Activated CD4-positive, alpha-beta T cell treated with anti-CD3 and anti-CD28 coated beads, Interleukin-2, amount 50 U/mL, for 16 hours (primary cell): ENCODE results near the gene CEP350.

Experiments
- DNase-seq: peaks from one replicate; pipeline ENCODE4 v3.0.0-alpha.2; 2020

Gene CEP350

DNA sequence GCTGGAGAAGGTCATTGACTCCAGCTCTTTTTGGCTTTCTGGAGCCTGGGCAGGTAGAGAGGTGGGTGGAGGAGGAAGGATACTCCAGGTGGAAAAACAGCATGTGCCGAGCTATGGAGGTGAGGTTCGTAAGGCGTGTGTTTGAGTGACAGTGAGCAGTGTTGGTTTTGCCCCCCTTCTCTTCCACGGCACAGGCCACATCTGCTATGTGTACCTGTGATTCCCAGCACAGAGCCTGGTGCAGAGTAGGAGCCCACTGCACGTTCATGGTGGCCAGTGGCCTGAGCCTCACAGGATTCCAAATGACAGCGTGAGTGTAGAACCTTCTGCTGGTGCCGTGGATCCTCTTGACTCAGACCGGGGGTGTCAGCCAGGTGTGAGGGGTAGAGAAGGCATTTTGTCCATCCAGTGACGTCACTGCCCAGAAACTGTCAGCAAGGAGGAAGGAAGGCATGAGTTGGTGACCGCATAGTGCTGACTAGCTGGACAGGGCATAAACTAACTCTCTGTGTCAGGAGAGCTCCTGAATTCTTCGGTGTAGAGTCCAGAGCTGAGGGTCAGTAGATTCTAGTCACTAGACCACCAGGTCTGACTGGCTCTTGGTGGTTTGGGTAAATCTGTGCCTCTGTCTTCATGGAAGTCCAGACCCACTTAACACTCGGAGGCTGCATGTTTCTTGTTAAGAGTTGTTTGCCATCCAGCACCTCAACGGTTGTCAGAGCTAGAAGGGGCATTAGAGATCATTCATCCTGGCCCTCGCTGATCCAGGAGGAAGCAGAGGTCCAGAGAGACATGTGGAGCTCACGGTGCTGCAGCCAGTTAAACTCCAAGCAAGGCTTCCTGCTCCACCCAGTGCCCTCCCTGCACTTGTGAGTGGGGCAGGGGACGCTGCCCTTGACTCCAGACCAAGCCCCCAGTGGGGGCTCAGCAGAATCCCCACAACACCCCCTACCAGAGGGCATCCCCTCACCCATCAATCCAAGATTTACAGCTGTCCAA is 203.8 kb downstream of the CEP350 start:
- no peak for DNase-seq

DNA sequence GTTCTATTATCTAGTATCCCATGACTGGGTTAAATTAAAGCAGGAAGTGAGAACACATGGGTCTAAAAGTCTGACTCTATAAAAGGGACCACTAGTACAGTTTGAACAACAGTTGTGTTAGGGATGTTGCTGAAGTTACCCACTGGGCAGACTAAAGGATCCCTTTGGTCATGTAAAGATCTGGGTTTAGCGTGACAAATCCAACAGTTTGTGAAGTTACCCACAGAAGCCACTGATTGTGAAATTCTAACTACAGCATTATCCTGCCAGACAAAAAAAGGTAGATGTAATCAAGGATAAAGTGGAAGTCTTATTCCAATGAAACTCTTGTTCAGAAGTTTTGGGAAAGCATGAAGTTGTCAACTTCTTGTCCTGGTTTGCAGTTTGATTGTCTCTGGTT is 205.7 kb downstream of the CEP350 start:
- no peak for DNase-seq

DNA sequence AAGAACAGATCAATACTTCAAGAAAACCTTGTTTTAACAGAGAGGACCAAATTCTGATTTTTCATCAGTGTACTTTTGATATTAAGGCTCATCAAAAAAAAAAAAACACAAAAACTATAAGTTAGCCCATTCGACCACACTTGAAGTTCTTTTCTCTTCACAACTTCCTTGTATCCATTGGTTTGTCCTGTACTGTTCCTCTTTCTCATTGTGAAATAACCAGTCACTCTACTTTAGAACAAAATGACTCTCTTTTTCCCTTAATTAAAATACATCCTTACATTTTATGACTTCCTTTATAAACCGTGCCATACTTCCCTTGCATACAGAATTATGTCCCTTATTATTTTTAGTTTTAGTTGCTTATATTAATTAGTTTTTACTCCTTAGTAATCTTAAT is 208.4 kb downstream of the CEP350 start:
- no peak for DNase-seq
